Type B pancreatic cell (in vitro differentiated cells): ENCODE measurements around the gene SLC4A1AP. TPM values are rescaled to one million over a fixed set of nuclear protein-coding genes. Genes with fewer than 3 reads are reported as not detected.

ENCODE experiments used
- DNase-seq: peaks from one replicate; pipeline ENCODE4 v3.0.0; 2021; ENCODE audit warnings: mixed read lengths; ENCODE audit not compliant: unreplicated experiment; ENCODE audit errors: extremely low spot score
- H3K27ac Mint-ChIP-seq: 2 replicates; pipeline ENCODE4 v1.8.0; 2021; ENCODE audit warnings: mild to moderate bottlenecking, mixed read lengths
- H3K27me3 Mint-ChIP-seq: 2 replicates; pipeline ENCODE4 v1.8.0; 2021; ENCODE audit warnings: mixed read lengths
- H3K36me3 Mint-ChIP-seq: 2 replicates; pipeline ENCODE4 v1.8.0; 2021; ENCODE audit warnings: mixed read lengths
- H3K4me1 Mint-ChIP-seq: one replicate; pipeline ENCODE4 v1.8.0; 2021; ENCODE audit warnings: mixed read lengths; ENCODE audit not compliant: unreplicated experiment
- H3K4me3 Mint-ChIP-seq: 2 replicates; pipeline ENCODE4 v1.8.0; 2021; ENCODE audit warnings: mild to moderate bottlenecking, mixed read lengths
- H3K9me3 Mint-ChIP-seq: 2 replicates; pipeline ENCODE4 v1.8.0; 2021; ENCODE audit warnings: mixed read lengths
- CTCF ChIP-seq: fragments of 200-600 bp; sonication (generic); conservative IDR thresholded peaks from 2 replicates; pipeline ENCODE4 v1.5.0; 2021; ENCODE audit warnings: antibody characterized with exemption, mild to moderate bottlenecking
- total RNA-seq: library from RNA; stranded (reverse); gene quantifications from 2 replicates; pipeline ENCODE4 v1.2.1, GENCODE V29; 2021; ENCODE audit warnings: low replicate concordance

SLC4A1AP gene
- total RNA-seq, 1 donor from 2014 or later, result 20.7 TPM

GRCh38 chr2:27715318-27716210, 51.9 kb downstream of the SLC4A1AP start:
- Mint-ChIP-seq H3K36me3 (no peaks in the 10 kb centered on the region), H3K27ac (no peak overlapping the region), H3K4me3 (peak overlapping the region; percentile 85), H3K27me3 (peaks cover 30% of the 10 kb centered on the region), H3K9me3 (no peaks in the 10 kb centered on the region), H3K4me1 (peaks cover 14% of the 10 kb centered on the region)
- TF ChIP-seq CTCF, result no peak
- no peak for DNase-seq

GRCh38 chr2:27716301-27717069, 52.8 kb downstream of the SLC4A1AP start:
- Mint-ChIP-seq H3K9me3 (no peaks in the 10 kb centered on the region), H3K36me3 (no peaks in the 10 kb centered on the region), H3K27ac (peak overlapping the region; percentile 41), H3K27me3 (peaks cover 37% of the 10 kb centered on the region), H3K4me1 (peaks cover 14% of the 10 kb centered on the region), H3K4me3 (peak overlapping the region; percentile 72)
- TF ChIP-seq CTCF, result no peak
- no peak for DNase-seq

- Mint-ChIP-seq H3K36me3 (no peaks in the 10 kb centered on the region), H3K4me3 (peak overlapping the region; percentile 72), H3K9me3 (no peaks in the 10 kb centered on the region), H3K4me1 (peaks cover 14% of the 10 kb centered on the region), H3K27me3 (peaks cover 36% of the 10 kb centered on the region), H3K27ac (peak overlapping the region; percentile 41)
- TF ChIP-seq CTCF, result no peak
- DNase-seq, result no peak
Observed at GRCh38 chr2:27717070-27717795, 53.5 kb downstream of the SLC4A1AP start.

GRCh38 chr2:27720004-27720551, 56.4 kb downstream of the SLC4A1AP start:
- peaks cover 19% of the 10 kb centered on the region for H3K4me1 Mint-ChIP-seq
- H3K27me3 Mint-ChIP-seq, result peaks cover 23% of the 10 kb centered on the region
- H3K27ac Mint-ChIP-seq, result no peak overlapping the region
- H3K36me3 Mint-ChIP-seq, result no peaks in the 10 kb centered on the region
- no peaks in the 10 kb centered on the region for H3K9me3 Mint-ChIP-seq
- DNase-seq, result no peak
- no peak overlapping the region for H3K4me3 Mint-ChIP-seq
- TF ChIP-seq CTCF, result no peak

GRCh38 chr2:27721335-27721734, 57.6 kb downstream of the SLC4A1AP start:
- no peaks in the 10 kb centered on the region for H3K36me3 Mint-ChIP-seq
- DNase-seq, result no peak
- no peak for TF ChIP-seq CTCF
- H3K9me3 Mint-ChIP-seq, result no peaks in the 10 kb centered on the region
- no peak overlapping the region for H3K4me3 Mint-ChIP-seq
- no peak overlapping the region for H3K27ac Mint-ChIP-seq
- peaks cover 24% of the 10 kb centered on the region for H3K4me1 Mint-ChIP-seq
- peaks cover 22% of the 10 kb centered on the region for H3K27me3 Mint-ChIP-seq
